CD4-positive, alpha-beta T cell treated with Interleukin-17A for 1 hour (primary cell): ENCODE measurements around the gene COL1A1.

ENCODE experiments used
- DNase-seq: peaks from one replicate; pipeline ENCODE4 v3.0.0-alpha.2; 2020

COL1A1 gene

DNA sequence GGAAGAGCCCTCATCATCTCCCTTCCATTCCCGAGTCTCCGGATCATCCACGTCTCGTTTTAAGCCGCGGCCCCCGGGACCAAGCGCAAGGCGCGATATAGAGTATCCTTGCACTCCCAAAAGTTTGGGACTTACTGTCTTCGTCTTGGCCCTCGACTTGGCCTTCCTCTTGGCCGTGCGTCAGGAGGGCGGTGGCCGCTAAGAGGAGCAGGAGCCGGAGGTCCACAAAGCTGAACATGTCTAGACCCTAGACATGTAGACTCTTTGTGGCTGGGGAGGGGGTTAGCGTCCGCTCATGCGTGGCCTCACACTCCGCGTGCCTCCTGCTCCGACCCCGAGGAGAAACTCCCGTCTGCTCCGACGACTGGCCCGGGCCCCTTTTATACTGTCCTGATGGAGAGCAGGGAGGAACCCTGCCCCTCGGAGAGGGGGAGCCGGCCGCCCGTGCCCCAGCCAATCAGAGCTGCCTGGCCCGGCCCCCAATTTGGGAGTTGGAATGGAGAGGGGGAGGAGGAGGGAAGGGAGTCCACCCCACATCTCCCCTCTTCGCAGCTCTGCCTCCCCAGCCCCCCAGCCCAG lies at the start of gene COL1A1:
Gene COL1A1 (minus strand): TSS at position 356 of the 579 bp plus-strand sequence. CDS start 118 bp downstream, at position 238.
- DNase-seq: no peak

DNA sequence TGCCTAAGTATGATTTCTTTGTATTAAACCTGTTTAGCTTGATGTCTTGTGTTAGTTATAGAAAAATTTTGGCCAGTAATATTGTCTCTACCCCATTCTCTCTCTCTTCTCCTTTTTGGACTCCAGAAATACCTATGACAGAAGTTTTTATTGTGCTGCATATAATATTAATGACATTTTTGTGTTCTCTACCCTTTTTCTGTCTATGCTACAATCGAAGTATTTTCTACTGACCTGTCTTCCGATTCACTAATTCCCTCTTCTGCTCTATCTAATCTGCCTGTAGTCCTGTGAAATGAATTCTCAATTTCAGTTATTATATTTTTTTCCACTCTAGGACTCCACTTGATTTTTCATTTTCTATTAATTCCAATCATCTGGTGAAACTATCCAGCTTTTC lies 46.8 kb upstream of the COL1A1 start:
- DNase-seq: no peak

DNA sequence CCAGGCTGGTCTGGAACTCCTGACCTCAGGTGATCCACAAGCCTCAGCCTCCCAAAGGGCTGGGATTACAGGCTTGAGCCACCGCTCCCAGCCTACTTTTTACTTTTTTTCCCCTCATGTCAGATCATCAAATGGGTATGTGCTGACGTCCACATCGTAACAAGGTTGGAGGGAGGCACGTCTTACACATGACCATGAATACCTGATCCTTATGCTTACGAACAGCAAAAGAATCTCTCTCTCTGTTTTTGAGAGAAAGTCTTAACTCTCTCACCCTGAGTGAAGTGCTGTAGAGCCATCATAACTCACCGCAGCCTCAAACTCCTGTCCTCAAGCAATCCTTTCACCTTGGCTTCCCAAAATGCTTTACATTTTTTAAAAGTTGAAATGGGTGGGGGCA lies 43.3 kb upstream of the COL1A1 start:
- no peak for DNase-seq

DNA sequence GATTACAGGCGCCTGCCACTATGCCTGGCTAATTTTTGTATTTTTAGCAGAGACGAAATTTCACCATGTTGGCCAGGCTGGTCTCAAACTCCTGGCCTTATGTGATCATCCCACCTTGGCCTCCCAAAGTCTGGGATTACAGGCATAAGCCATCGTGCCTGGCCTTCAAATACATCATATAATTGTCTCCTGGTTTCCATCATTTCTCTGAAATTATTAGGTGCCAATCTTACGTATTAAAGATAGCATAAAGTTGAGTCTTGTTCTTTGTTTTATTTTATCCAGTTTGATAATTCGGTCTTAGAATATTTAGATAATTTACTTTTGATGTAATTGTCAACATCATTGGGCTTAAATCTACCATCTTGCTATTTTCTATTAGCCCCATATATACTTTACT lies 40.0 kb upstream of the COL1A1 start:
- no peak for DNase-seq

DNA sequence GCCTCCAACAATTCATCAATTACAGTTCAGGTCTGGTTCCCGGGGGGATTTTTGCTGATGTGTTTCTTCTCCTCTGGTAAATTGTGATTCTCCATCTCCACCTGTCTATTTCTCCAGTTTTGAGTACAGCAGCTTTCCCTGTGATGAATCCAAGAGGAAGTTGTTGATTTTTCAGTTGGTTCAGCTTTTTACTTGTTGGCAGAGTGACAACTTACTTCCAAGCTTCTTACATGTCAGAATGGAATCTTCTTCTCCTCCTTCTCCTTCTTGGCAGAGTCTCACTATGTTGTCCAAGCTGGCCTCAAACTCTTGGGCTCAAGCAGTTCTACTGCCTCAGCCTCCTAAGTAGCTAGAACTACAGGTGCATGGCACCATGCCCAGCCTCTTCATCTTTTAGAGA lies 39.4 kb upstream of the COL1A1 start:
- DNase-seq: no peak

DNA sequence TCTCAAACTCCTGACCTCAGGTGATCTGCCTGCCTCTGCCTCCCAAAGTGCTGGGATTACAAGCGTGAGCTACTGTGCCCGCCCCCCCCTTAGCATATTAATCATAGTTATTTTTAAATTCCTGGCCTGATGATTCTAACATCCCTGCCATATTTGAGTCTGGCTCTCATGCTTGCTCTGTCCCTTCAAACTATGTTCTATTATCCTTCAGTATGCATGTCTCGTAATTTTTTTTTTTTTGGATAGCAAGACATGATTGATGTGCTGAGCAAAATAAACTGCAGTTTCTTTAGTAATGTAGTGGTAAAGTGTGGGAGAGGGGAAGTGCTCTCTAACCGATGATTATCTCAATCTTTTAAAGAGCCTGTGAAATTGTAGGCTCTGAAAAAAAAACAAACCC lies 38.5 kb upstream of the COL1A1 start:
- no peak for DNase-seq

DNA sequence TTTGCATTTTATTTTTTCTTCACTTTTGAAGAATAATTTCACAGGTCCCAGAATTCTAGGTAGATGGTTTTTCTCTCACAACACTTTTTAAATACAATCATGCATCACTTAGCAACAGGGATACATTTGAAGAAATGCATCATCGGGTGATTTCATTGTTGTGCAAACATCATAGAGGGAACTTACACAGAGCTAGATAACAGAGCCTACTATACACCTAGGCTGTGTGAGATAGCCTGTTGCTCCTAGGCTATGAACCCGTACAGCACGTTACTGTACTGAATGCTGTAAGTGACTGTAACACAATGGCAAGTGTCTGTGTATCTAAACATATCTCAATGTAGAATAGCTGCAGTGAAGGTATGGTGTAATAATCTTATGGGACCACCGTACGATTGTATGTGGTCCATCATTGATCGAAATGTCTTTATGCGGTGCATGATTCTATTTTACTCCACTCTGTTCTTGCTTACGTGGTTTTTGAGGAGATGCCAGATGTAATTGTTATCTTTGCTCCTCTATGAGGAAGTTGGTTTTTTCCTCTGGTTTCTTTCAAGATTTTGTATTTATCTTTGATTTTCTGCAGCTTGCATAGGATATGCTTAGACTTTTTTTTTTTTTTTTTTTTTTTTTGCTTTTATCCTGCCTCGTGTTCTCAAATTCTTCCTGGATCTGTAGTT lies 37.3 kb upstream of the COL1A1 start:
- no peak for DNase-seq

DNA sequence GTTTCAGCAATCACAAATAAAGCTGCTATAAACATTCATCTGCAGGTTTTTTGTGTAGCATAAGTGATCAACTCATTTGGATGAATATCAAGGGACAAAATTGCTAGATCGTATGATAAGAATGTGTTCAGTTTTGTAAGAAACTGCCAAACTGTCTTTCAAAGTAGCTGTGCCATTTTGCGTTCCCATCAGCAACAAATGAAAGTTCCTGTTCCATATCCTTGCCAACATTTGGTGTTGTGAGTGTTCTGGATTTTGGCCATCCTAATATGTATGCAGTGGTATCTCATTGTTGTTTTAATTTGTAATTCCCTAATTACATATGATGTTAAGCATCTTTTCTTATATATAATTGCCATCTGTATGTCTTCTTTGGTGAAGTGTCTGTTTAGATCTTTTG lies 36.5 kb upstream of the COL1A1 start:
- no peak for DNase-seq

DNA sequence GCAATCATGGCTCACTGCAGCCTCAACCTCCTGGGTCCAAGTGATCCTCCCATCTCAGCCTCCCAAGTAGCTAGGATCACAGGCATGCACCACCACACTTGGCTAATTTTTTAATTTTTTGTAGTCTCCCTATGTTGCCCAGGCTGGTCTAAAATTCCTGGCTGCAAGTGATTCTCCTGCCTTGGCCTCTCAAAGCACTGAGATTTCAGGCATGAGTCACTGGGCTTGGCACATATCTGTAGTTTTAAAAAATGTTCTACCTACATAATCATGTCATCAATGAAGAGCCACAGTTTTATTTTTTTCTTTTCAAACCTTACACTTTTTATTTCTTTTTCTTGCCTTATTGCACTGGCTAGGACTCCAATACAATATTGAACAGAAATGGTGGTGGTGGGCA lies 33.1 kb upstream of the COL1A1 start:
- DNase-seq: no peak

DNA sequence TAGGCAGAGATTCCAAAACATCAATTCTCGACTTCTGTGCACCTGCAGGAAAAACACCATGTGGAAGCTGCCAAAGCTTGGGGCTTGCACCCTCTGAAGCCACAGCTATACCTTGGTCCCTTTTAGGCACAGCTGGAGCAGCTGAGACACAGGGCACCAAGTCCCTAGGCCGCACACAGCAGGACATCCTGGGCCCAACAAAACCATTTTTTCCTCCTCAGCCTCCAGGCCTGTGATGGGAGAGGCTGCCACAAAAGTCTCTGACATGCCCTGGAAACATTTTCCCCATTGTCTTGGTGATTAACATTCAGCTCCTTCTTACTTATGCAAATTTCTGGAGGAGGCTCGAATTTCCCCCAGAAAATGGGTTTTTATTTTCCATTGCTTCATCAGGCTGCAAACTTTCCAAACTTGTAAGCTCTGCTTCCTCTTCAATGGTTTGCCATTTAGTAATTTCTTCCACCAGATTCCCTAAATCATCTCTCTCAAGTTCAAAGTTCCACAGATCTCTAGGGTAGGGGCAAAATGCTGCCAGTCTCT lies 24.3 kb upstream of the COL1A1 start:
- DNase-seq: no peak

DNA sequence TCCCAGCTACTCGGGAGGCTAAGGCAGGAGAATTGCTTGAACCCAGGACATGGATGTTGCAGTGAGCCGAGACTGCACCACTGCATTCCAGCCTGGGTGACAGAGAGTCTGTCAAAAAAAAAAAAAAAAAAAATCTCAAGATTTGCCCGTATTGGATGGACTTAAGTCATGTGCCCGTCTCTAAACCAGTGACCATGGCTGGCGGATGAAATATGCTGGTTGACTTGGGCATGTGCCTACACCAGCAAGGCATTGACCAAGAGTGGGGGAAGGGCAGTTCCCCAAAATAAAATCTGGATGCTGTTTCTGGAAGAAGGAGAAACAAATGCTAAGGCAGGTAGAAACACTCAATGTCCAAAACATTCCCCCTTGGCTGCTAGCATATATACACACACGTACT lies 21.5 kb upstream of the COL1A1 start:
- no peak for DNase-seq

DNA sequence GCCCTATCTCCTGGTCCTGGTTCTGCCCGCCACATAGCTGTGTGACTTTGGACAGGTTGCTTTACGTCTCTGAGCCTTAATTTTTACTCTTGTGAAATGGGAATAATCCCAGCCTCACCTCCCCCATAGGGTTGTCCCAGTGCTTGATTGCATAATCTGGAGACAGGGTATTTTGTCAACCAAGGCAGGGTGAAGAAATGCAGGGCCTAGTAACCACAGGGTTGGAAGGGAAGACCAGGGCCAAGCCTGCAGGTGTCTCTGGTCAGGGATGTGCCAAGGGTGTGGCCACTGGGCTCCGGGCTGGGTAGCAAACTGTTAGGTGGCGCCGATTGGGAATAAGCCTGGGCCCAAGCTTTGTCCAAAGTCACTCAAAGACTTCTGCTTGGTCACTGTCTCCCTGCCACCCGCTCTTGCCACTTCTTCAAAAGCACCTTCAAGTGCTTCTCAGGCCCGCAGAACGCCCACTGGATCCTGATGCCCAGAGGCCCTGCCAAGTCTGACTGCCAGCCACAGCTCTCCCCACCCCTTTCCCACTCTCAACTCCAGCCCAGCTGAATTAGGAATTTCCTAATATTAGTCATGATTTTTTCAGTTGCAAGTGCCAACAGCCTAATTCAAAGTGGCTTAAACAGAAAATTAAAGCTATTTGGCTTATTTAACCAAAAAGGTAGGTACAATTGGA lies 20.6 kb upstream of the COL1A1 start:
- no peak for DNase-seq

DNA sequence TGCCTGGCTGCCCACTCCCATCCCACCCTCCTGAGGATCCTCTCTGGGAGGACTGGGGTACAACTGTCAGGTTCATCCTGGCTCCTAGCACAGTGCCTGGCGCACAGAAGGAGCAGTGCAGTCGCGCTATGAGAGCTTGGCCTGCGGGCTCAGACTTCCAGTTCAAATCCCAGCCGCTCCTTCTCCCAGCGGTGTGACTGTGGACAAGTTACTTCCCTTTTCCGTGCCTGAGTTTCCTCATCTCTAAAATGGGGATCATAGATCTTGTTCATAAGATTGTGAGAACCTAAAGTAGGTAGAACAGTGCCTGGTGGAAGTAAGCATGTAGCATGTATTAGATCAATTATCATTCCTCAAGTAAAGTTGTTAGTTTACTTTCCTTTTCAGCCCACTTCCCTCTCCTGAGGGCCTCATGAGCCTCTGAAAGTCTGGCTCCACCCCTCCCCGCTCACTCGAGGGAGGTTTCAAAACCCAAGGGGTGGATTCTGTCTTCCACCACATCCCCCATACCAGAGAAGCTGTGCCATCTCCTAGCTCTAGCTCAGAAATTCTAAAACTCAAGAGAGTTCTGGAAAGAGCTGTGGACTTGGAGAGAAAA lies 19.9 kb upstream of the COL1A1 start:
- no peak for DNase-seq

DNA sequence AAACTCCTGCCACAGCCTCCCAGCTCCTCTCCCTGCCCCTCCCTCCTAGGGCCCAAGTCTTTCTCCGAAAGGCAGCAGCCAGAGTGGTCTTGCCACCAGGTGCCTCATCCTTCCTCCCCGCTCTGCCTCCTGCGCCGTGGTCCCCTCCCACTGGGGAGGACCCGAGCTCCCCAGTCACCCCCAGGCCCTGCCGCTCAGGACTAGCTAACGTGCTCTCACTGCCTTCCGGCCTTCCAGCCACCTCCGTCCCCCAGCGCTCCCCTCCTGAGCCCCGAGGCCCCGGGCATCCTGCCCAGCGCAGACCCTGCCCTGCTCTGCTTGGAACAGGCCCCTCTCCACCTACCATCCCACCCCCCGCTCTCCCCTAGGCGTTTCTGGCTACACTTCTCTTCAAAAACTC lies 19.4 kb upstream of the COL1A1 start:
- DNase-seq: no peak

DNA sequence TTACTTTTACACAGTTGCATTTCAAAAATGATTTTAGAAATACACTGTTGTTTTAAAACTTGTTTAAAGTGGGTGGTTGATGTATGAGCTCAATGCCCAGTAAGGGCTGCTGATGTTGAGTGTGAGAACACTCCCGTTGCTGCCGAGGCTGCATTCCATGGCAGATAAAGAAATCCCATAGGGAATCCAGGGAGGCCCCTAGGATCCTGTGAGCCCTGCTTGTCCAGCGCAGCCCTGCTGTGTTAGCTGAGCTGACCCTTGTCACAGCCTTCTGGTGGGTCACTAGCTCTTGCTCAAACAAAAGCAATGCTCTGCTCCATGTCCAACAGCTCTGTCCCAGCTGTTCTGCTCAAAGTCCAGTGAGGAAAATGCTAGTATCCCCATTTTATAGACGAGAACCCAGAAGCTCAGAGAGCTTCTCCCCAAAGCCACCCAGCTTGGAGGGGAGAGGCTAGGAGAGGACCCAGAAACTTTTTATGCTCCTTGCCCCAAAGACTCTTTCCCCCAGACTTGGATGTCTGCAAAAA lies 18.6 kb upstream of the COL1A1 start:
- no peak for DNase-seq

DNA sequence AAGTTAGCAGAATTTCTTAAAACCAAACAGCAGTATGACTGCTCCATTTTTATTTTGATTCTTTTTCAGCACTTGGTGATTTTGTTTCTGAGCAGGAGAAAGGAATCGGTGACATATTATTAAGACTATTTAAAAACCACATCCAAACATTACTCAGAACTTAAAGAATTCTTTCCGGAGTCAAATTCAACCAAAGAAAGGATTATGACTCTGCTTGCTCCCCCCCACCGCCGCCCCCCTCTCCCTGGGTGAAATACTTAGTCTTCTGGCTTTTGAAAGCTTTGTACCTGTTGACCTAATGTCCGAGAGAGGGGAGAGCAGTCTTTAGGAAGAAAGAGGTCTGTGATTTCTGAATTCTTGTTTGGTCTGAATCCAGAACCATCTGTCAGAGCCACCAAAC lies 17.9 kb upstream of the COL1A1 start:
- DNase-seq: no peak

DNA sequence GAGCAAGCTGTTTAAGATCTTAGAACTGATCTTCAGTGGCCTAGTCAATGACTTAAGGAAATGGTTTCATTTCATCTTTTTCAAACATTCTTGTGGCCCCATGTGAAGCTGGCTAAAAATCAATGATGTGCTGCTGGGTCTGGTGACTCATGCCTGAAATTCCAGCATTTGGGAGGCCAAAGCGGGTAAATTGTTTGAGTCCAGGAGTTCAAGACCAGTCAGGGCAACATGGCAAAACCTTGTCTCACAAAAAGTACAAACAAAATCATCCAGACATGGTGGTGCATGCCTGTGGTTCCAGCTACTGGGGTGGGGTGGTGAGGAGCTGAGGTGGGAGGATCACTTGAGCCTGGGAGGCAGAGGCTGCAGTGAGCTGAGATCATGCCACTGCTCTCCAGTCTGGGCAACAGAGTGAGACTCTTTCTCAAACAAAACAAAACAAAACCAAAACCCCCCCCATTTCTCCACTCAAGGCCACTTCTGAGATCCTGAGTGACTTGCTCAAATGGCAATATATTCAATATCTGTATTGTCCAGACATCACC lies 17.4 kb upstream of the COL1A1 start:
- DNase-seq: no peak

DNA sequence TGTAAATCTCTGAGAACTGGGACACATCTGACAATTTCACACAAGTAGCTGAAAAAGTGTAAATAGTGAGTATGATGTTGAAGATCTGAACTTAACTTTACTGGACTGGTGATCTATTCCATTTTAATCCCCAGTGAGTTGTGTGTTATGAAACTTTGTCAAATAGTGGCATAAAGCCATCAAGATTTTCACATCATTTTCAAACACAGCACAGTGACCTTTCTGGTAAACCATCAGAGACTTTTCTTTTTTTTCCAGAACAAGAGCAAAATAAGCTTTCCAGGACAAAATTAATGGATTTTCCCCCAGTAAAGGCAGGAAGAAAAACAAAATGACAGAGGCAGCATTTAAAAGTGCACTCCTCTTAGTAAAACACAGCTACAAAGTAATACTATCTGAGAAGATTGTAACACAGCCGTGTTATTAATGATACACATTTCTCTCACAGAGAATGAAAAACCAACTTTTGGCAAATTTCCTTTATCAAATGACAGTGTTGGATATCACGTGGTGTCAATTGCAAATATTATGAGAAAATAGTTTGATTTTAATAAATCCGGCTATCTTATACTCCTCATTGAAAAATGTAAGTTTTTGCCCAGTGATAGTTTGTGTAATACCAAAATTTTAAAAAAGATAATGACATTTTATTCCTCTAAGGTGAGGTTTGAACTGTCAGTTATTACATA lies 16.8 kb upstream of the COL1A1 start:
- no peak for DNase-seq

DNA sequence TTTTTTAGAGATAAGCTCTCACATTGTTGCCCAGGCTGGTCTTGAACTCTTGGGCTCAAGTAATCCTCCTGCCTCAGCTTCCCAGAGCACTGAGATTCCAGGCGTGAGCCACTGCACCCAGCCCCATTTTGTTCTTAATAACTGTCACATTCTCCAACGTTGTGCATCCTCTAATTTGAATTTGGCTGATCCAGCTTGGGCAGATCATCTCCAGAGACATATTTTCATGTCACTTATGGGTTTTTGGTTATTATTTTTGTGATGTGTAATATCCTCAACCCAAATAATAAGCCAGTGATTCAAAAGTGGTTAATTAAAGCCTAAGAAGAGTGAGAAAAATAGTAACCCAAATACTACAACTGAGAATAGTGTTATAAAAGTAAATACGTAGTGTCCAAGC lies 16.2 kb upstream of the COL1A1 start:
- DNase-seq: no peak

DNA sequence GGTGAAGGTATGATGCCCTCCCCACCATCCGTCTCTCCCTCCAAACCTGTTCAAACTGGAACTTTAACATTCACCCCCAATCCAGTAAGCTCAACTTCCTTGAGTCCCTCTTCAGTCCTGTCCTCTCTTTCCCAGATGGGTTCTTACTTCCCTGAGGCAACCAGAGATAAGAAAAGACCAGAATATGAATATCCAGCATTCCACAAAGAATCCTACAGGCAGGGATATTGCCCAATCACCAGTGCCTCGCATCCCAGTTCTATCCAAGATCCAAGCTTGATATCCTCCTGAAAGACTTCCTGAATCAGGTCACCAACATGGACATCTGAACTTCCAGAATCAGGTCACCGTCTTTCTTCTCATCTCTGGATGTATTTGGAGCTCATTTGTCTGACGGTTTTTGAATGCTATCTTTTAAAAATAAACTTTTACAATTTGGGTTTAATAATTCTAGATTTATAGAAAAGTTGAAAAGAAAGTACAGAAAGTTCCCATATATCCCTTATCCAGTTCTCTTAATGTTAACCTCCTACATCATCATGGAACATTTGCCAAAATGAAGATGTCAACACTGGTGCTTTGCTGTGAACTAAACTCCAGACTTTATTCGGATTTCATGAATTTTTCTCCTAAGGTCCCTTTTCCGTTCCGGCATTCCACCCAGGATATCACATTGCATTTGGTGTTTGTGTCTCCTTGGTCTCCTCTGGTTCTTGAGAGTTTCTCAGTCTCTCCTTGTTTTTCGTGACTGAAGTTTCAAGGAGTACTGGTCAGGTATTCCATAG lies 13.7 kb upstream of the COL1A1 start:
- DNase-seq: no peak
